Measurements from ENCODE around the gene SDK1.
A peak's percentile ranks its signal among the peaks of the same experiment; 100 is the strongest.

The SDK1 gene

DNA sequence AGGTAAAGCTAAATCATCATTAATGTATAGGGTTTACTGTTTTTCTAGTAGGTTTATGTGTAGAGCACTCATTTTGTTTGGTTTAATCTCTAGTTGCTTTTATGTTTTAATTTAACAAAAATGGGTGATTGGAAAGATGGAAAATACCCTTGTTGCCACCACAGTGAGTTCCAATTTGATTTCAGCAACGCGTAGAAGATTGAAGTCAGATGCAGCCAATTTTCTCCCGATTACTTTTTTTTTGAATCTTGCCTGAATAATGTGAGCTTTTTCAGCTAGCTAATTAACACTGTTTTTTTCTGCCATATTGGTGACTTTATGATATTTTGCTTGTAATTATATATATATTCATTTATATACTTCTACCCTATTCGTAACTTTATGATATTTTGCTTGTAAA, 293.8 kb downstream of the SDK1 start:
- FAIRE-seq = no peak

GRCh38 chr7:3598854-3599253, 297.8 kb downstream of the SDK1 start:
- no peak for FAIRE-seq

DNA sequence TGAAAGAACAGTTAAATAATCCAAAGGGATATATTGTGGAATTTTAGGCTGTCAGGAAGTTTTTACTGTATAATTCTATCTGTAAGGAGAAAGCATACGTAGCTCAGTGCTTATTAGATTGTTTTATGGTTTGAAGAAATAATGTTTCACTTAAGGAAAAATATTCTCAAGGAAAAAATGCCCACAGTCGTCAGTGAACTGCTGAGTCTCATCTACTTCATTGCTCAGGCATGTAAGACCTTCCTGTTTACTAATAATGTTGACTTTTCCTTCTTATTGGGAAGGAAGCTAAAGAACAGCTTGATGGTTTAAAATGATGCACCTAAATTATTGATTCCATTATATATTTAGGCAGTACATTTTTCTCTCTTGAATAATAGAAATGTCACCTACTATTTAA, 304.2 kb downstream of the SDK1 start:
- FAIRE-seq = no peak

DNA sequence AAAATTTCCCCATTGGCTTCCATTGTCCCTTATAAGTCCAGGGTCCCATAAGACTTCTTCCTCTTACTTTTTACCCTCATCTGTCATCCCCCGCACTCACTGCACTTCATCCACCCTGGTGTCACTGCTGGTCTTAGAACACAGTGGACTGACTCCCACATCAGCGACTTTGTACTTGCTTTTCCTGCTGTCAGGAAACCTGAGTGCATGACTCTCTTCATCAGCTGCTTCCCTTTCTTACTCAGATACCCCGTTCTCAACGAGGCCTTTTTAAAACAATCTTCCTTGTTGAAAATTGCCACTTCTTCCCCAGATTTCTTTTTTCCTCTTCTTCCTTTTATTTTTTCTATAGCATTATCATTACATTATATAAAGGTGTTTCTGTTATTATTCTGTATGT, 305.4 kb downstream of the SDK1 start:
- no peak for FAIRE-seq

- no peak for FAIRE-seq
These were observed 306.8 kb downstream of the SDK1 start for GRCh38 chr7:3607847-3608246.

- no peak for FAIRE-seq
These were observed 315.3 kb downstream of the SDK1 start for GRCh38 chr7:3616306-3616705.

DNA sequence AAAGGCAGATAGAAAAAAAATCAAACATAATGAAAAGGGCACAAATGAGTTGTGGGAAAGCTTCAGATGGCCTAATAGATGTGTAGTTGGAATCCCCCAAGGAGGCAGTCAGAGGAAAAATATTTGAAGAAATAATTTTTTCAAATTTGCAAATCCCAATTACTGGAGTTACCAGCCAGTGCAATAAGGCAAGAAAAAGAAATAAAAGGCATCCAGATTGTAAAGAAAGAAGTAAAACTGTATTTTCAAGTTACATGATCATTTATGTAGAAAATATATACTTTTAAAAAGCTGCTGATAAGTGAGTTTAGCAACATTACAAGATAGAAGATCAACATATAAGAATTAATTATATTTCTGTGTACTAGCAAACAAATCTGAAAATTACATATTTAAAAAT, 329.0 kb downstream of the SDK1 start:
- FAIRE-seq = no peak

DNA sequence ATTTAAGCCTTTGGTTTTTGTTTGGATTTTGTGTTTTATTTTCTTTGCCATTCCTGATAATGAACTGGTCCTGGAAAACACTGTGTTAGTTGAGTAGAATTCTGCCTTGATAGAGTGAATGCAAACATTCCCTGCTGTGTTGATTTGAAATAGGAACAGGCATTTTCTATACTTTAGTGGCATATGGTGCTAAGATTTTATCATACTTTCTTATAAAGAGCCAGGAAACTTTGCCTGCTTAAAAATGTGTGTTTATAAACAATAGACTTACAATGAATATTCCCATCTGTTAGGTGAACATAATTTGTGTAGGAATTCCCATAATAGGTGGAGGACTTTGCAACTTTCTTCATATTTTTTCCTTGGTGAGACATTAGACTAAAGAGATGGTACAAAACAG, 333.3 kb downstream of the SDK1 start:
- FAIRE-seq = no peak

GRCh38 chr7:3636131-3636860, 335.2 kb downstream of the SDK1 start:
- FAIRE-seq = no peak

- no peak for FAIRE-seq
These were observed 338.2 kb downstream of the SDK1 start for GRCh38 chr7:3639253-3639652.

- no peak for FAIRE-seq
These were observed 340.5 kb downstream of the SDK1 start for GRCh38 chr7:3641582-3641981.

DNA sequence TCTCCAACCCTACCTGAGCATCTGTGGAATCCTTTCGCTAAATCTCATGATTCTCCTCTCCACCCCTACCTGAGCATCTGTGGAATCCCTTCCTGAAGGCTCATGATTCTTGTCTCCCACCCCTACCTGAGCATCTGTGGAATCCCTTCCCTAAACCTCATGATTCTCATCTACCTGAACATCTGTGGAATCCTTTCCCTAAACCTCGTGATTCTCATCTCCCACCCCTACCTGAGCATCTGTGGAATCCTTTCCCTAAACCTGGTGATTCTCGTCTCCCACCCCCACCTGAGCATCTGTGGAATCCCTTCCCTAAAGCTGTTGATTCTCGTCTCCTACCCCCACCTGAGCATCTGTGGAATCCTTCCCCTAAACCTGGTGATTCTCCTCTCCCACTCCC, 342.0 kb downstream of the SDK1 start:
- FAIRE-seq = no peak

DNA sequence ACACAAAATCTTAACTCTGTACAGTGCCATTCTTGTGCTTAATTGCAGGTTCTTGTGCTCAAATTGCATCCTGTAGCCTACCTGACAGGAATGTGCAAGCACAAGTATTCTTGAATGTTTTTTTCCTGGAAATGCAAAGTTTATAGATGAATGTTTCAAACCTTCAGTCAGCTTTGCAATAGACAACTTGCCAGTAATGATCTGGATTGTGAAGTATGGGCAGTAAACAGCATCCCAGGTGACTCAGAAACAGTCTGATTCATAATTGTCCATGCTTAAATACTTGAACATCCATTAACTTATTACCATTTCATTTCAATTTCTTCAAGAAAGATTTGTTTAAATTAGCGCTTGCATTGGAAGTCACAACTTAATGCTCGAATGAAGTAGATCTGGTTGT, 347.2 kb downstream of the SDK1 start:
- FAIRE-seq = no peak

- no peak for FAIRE-seq
These were observed 348.2 kb downstream of the SDK1 start for GRCh38 chr7:3649250-3649649.

DNA sequence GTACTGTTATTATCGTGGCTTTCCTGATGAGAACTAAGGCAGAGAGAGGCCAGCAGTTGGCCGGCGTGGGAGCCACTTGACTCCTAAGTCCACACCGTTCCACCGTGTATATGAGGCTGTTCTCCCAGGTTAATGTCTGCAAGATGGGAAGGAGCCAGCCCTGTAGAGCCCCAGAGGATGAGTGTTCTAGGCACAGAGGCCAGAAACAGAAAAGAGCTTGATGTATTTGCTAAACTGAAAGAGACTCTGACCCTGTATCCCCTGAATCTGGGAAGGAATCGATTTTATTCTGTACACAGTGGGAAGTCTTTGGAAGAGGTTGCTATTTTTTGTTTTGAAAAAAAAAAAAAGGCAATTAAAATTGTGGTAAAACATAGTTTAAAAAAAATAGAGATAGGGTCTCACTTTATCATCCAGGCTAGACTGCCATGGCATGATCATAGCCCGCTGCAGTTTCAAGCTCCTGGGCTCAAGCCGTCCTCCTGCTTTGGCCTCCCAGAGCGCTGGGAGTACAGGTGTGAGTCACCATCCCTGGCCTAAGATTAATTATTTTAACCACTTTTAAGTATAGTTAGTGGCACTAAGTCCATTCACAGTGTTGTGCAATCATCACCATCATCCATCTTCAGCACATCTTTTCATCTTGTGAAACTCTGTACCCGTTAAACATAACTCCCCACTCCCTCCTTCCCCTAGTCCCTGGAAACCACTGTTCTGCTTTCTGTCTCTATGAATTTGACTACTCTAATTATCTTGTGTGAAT, 348.8 kb downstream of the SDK1 start:
- FAIRE-seq = no peak

DNA sequence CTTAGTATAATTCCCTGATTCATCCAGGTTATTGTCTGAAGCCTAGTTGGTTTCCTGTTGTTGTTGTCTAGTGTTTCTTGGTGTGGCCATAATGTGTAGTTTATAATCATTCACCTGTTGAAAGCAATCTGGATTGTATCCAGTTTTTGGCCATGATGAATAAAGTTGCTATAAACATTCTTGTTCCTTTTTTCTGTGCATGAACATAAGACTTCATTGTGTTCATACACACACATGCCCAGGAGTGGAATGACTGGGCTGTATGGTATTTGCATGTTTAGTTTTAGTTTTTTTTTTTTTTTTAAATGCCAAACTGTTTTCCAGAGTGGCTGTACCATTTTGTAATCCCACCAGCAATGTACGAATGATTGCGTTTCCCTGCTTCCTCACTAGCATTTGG, 349.8 kb downstream of the SDK1 start:
- no peak for FAIRE-seq

DNA sequence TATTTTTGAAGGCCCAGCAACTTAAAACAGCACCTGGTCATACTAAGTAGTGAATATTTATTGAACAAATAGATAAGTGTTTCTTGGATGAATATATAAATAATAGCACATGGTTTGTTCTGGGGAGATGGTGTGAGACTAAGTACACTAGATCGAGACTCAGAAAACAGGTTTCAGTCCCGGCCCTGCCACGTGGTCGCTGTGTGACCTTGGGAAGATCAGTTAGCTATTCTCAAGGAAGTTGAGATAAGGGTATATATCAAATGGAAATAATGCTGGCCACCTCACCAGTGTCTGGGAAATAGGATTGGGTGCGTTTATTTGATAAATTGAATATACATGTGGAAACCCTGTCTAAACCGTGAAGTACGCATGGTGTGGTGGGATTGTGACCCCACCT, 354.6 kb downstream of the SDK1 start:
- no peak for FAIRE-seq

GRCh38 chr7:3657206-3657605, 356.2 kb downstream of the SDK1 start:
- no peak for FAIRE-seq

GRCh38 chr7:3668743-3669142, 367.7 kb downstream of the SDK1 start:
- FAIRE-seq = no peak

- no peak for FAIRE-seq
These were observed 369.8 kb downstream of the SDK1 start for GRCh38 chr7:3670898-3671297.

DNA sequence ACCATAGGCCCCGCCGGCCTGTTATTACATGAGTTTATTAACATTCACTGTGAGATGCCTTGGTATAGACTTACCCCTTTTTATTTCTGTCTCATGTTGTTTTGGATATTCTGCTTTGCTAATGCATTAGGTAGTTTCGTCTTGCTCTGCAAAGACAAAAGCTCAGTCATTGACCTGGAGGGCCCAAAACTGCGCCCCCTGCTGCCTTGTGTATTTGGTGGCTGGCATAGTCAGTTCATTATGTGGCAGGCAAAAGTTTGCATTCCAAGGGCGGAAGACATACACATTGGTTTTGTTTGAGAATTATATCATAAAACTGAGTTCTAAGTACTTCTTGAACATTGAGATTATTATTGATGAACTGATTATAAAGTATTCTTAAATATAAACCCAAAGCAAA, 372.5 kb downstream of the SDK1 start:
- peak; percentile 58 for FAIRE-seq

DNA sequence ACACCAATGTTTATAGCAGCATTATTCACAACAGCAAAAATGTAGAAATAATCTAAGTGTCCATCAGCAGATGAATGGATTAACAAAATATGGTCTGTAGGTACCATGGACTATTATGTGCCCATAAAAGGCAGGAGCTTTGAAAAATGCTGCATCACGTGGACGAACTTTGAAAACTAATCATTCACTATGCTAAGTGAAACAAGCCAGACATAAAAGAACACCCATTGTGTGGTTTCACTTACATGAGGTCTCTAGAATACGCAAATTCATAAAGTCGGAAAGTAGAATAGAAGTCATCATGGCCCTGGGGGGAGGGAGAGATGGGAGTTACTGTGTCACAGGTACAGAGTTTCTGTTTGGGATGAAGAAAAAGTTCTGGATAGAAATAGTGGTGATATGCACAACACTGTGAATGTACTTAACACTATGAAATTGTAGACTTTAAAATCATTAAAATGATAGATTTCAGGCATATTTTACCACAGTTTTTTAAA, 377.3 kb downstream of the SDK1 start:
- FAIRE-seq = no peak

GRCh38 chr7:3682028-3682710, 381.1 kb downstream of the SDK1 start:
- FAIRE-seq = no peak
